ENCODE data around the gene KLF14.
"Not testable (repeated sequence)": the region's sequence is repeated elsewhere in the genome, so short reads cannot be mapped to it uniquely, and the experiment has no call there.

KLF14 gene

DNA sequence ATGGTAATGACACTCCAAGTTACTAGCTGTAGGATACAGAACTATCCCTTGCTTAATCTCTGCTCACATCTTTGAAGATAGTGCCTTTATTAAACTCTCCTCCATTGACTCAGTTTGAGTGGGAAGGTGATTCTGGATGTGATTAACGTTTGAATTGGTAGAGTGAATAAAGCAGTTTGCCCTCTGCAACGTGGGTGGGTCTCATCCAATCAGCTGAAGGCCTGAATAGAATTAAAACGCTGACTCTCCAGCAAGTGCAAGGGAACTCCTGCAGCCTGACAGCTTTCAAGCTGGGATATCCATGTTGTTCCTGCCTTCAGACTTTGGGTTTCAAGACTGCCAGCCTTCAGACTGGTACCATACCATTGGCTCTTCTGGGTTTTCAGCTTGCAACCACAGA lies 21.6 kb downstream of the KLF14 start:
- no peak for DNase-seq (ENCODE audit: low spot score)

DNA sequence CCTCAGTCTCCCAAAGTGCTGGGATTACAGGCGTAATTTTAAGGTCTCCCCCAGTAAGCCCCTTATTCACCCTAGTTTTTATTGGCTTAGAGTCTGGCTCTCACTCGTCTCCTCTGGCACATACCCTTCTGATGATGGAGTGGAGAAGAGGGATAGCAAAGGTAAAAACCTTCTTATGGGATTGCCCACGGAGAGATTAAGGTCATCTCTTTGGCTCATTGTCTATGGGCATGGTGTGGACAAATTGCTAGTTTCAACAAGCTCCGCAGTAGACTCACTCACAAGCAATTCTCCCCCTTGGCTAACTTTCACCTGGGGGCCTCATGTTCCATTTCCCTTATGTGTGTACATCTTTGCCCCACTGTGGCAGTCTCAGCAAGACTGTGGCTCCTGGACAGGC lies 25.2 kb downstream of the KLF14 start:
- DNase-seq (ENCODE audit: low spot score): no peak

DNA sequence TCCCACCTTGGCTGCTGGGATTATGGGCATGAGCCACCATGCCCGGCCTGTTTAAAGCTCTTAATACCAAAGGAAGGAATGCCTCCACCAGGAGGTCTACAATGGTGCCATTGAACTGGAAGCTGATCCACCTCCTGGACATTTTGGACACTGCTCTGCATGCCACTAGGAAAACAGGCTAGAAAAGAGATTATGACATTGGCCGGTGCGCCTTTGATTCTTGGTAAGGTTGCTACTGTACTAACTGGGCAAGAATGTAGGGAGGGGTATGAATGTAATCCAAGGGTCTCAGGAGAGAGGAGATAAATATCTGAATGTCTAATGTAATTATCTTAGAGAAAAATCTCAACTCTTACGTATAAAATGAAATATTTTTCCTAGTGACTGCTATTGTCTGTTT lies 26.0 kb downstream of the KLF14 start:
- DNase-seq (ENCODE audit: low spot score): no peak

DNA sequence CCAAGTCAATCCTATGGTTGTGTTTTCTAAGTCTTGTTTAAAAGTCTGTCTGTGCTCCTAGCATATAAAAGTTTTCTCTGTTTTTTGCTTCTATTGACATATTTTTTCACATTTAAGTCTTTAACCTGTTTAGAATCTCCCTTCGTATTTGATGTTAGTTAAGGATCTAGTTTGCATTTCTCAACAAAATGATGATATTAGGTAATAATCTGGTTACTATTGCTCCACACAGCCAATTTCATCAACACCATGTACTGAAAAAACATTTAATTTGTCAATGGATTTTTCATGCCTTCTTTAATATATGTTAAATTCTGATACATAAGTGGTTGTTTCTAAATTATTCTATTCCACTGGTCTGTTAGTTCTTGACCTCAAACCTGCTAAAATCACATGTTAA lies 30.2 kb downstream of the KLF14 start:
- no peak for DNase-seq (ENCODE audit: low spot score)

DNA sequence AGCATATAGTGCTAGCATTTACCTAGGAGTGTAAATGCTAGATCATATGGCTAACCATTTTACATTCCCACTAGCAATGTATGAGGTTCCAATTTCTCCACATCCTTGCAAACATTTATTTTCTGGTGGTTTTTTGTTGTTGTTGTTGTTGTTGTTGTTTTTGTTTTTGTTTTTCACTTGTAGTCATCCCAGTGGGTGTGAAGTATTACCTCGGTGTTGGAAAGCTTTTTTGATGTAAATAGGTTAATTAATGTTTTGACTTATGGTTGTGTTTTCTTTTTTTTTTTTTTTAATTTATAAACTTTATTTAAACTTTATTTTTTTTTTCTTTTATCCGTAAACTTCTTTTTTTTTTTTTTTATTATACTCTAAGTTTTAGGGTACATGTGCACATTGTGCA lies 32.4 kb downstream of the KLF14 start:
- DNase-seq (ENCODE audit: low spot score): no peak

DNA sequence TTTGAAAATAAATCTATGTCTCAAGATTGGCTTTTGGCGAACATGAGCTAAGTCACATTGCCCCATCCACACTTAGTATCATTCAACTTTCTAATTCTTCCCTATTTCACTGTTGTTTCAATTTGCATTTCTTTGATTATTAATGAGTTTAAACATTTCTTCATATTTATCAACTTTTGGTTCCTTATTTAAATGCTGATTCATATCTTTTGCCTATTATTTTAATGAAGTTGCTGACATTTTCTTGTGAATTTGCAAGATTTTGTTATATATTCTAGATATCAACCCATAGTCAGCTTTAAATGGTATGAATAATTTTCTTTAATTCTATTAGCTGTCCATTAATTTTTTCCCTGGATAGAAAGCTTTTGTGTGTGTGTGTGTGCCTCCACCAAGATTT lies 33.2 kb downstream of the KLF14 start:
- no peak for DNase-seq (ENCODE audit: low spot score)

DNA sequence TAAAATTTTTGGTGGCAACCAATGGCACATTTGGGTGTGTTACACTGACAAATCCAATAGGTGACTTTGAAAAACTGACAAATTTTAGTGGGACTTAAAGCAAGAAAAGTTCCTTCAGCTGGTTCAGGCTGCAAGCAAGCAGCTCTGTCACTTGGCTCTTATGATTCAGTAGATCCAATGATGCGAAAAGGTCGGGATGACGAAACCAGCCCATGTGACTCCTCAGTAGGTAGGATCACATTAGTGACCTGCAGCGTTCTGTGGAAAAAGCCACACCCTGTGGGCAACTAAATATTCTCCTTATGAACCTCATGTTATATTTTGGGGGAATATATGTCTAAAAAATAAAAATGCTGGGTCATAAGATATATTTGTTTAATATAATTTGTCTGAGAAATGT lies 34.3 kb downstream of the KLF14 start:
- DNase-seq (ENCODE audit: low spot score): no peak

DNA sequence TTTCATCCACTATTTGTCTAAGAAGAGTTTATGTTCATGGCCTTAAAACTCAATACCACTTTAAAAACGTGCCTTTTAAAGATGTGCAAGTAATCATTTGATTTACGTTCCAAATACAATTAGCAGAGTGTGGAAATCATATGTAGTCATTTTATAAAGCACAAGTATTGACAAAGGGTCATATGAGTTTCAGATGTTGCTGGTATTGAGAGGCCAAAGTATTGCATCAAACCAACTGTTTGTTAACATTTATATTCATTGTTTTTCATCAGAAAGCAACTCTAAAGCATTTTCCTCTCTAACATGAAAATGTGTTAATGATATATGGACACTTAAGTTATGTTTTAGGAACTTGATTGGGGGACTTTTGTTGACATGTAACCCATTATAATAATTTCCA lies 36.2 kb downstream of the KLF14 start:
- DNase-seq (ENCODE audit: low spot score): no peak

DNA sequence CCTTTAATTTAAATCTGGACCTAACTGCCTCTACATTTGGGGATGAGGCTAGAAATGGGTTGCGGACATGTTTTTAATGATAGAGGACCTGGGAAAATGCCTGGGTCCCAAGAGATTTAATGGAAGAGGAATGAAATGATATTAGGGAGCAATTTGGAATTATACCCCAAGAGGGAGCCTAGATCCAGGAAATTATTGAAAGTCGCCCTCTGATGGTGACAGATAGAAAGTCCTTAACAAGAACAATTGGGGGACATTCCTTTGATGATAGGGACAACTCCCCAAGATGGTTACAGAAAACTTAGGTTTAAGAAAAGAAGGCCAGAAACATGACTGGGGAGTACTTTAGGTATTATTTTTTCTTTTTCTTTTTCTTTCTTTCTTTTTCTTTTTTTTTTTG lies 38.2 kb downstream of the KLF14 start:
- DNase-seq (ENCODE audit: low spot score): peak; percentile 6

DNA sequence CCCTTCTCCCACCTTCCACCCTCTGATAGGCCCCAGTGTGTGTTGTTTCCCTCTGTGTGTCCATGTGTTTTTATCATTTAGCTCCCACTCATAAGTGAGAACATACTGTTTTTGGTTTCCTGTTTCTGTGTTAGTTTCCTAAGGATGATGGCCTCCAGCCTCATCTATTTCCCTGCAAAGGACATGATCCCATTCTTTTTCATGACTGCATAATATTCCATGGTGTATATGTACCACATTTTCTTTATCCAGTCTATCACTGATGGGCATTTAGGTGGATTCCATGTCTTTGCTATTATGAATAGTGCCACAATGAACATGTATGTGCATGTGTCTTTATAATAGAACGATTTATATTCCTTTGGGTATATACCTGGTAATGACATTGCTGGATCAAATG lies 41.6 kb downstream of the KLF14 start:
- not testable (repeated sequence) for DNase-seq (ENCODE audit: low spot score)

DNA sequence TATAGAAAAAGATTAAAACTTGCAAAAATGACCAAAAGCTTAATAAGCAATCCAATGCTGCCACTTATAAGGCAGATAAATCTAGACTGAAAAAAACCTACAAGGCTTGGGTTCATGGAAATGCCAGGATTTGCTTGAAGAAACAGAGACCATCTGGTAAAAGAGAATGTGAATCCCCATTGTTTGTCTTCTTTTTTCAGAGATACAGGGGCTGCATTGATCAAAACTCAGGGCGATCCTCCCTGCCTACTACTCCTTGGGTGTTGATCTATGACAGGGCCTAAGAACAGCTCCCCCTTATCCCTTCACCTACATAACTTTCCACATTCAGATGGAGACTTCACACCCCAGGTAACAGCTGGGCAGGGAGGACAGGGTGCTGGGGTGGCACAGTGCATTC lies 44.3 kb downstream of the KLF14 start:
- DNase-seq (ENCODE audit: low spot score): no peak

DNA sequence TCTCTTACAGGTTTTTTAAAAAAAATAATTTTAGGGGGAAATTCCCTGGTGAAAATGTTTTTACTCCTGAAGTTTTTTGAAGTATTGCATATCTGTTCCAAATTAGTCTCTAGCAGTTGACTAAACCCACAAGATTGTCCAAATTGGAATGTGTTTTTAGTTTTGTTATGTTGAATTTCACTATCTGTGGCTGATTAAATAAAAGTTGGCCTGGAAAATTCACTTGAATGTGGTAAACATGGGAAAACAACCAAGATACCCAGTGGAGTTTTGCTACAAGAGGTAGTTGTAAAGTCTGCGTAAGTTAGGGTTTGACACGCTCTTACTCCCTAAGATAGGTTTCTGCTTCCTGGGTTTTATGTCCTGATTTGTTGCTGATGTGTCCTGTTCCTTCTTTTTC lies 51.0 kb downstream of the KLF14 start:
- DNase-seq (ENCODE audit: low spot score): no peak

Data from CD4-positive, alpha-beta T cell treated with Interleukin-15 for 4 hours (primary cell).